ENCODE measurements around the gene UBE2N. TPM values are rescaled to one million over a fixed set of nuclear protein-coding genes. Genes with fewer than 3 reads are reported as not detected.
"Not testable (repeated sequence)": the region's sequence is repeated elsewhere in the genome, so short reads cannot be mapped to it uniquely, and the experiment has no call there.

The UBE2N gene
- total RNA-seq, 2 experiments from 2014 or later, result 186 to 192 TPM

DNA sequence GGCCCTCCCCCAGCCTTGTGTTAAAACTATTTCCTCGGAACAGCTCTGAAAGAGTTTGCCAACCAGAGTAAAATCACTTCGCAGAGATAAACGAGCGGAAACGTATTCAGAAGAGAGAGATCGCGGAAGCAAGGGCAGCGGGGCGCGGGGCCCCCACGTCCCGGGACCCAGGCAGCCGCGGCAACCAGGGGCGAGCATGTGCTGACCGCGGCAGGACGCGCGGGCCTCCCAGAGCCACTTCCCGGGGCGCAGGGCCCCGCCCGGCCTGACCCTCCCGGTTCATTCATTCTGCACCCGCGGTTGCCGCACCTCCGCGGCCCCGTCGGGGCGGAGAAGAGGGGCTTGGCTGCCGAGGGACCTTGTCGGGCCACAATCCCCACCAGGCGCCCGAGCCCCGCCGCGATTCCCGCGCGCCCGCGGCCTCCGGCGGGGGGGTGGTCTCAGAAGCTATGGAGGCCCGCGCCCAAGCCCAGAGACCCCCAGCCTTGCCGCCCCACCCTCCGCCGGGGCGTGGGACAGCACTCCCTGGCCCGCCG lies 598 bp downstream of the UBE2N start:
- peaks cover 55% of the 10 kb centered on the region for H3K4me1 Mint-ChIP-seq (ENCODE audit: low read depth)
- POLR2A ChIA-PET, result interaction anchor here (0.6 to 3.2 kb wide), 8 partner anchors 13 to 513 kb away, joined by 3 to 15 read pairs (median 4); partner anchors contain the start of gene MRPL42
- TF ChIP-seq, protein P1, sequence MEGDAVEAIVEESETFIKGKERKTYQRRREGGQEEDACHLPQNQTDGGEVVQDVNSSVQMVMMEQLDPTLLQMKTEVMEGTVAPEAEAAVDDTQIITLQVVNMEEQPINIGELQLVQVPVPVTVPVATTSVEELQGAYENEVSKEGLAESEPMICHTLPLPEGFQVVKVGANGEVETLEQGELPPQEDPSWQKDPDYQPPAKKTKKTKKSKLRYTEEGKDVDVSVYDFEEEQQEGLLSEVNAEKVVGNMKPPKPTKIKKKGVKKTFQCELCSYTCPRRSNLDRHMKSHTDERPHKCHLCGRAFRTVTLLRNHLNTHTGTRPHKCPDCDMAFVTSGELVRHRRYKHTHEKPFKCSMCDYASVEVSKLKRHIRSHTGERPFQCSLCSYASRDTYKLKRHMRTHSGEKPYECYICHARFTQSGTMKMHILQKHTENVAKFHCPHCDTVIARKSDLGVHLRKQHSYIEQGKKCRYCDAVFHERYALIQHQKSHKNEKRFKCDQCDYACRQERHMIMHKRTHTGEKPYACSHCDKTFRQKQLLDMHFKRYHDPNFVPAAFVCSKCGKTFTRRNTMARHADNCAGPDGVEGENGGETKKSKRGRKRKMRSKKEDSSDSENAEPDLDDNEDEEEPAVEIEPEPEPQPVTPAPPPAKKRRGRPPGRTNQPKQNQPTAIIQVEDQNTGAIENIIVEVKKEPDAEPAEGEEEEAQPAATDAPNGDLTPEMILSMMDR (IDR thresholded peaks at IDR 0.05), result no peak
- H3K4me3 Mint-ChIP-seq, result peak overlapping the region; percentile 99
- peak; percentile 52 for DNase-seq
- intact Hi-C loops (cut with micrococcal nuclease), result loop anchor here (5.0 to 10.0 kb wide), 2 partner anchors 64 to 1306 kb away; partner anchors contain the start of gene NUDT4
- ATAC-seq, result no peak
- H3K27me3 Mint-ChIP-seq, result no peaks in the 10 kb centered on the region
- H3K36me3 Mint-ChIP-seq (ENCODE audit: low read depth), result peaks cover 13% of the 10 kb centered on the region
- CTCF ChIA-PET, result interaction anchor here (1.9 to 2.5 kb wide), 2 partner anchors 22 to 61 kb away, joined by 5 to 11 read pairs; no protein-coding TSS in a partner anchor
- peak overlapping the region; percentile 92 for H3K27ac Mint-ChIP-seq
- no peaks in the 10 kb centered on the region for H3K9me3 Mint-ChIP-seq

DNA sequence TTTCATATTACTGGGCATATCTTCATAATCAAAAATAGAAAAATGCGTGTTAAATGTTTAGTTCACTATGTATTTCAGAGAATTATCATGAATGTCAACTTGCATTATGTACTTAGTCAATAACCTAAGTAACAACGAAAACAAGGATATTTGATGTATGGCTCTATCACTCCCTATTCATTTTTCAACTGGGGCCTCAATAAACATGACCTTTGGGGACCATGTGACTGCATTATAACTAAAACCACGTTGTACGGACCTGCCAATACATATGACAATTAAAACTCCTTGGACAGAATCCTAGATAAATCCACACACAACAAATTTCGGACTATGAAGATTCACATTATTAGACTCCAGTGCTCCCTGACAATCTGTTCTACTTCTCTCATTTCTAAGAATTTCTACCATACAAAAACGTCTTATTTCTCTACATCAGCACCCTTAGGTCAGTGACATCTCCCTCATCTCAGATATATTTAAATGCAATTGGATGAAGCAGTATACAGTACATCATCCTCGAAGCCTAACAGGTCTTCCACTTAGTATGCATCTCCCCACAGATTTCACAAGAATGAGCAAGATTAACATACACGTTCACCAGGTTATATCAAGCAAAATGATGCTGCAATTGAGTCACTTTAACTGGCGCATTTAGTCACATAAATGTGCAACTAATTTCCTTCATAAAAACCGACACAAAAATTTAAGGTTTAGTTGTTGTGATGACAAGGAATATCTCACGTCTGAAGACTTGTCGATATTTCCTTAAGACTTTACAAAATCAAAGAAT lies 1.5 kb downstream of the UBE2N start:
- ChIA-PET POLR2A (interaction anchor here (0.9 to 3.2 kb wide), 6 partner anchors 12 to 130 kb away, joined by 3 to 15 read pairs (median 4); partner anchors contain the start of gene MRPL42), CTCF (interaction anchor here (1.9 kb wide), 1 partner anchor 62 kb away, joined by 5 read pairs; no protein-coding TSS in a partner anchor)
- TF ChIP-seq, protein P1 (IDR thresholded peaks at IDR 0.05), result no peak
- intact Hi-C loops (cut with micrococcal nuclease), result loop anchor here (5.0 to 10.0 kb wide), 2 partner anchors 63 to 1305 kb away; partner anchors contain the start of gene NUDT4
- Mint-ChIP-seq H3K27ac (peak overlapping the region; percentile 92), H3K4me3 (peak overlapping the region; percentile 99), H3K4me1 (ENCODE audit: low read depth) (peaks cover 62% of the 10 kb centered on the region), H3K27me3 (no peaks in the 10 kb centered on the region), H3K9me3 (no peaks in the 10 kb centered on the region), H3K36me3 (ENCODE audit: low read depth) (peaks cover 13% of the 10 kb centered on the region)
- no peak for DNase-seq
- ATAC-seq, result no peak

DNA sequence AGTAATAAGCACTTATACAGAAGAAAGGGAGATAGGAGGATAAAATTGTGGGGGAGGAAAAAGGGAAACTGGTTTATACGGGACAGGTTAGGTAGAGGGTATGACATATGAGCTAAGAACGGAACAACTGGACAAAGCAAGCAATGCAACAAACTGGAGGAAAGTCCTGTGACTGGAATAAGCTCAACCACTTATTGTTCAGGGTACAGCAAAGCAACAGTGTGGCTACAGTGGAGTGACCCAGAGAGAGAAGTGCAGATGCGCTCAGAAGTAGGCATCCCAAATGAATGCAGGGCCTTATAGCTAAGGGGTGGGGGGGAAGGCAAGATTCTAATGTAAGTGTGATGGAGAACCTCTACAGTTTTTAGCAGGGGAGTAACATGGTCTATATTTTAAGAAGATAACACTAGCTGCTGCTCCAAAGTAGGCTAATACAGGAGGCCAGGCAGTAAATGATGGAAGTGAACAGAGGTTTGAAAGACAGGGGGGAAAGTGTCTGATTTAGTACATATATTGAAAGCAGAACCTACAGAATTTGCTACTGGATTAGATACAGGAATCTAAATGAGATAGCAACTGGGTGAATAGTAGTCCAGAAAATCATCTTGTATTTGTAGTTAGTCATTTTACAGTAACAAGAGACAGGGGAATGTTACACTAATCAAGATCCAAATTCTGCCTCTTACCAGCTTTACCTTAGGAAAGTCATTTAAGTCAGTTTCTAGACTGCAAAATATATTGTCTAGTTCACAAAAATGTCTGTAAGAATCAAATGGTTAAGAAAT lies 3.3 kb downstream of the UBE2N start:
- Mint-ChIP-seq H3K36me3 (ENCODE audit: low read depth) (peaks cover 19% of the 10 kb centered on the region), H3K27ac (peak overlapping the region; percentile 10), H3K9me3 (no peaks in the 10 kb centered on the region), H3K4me3 (peak overlapping the region; percentile 99), H3K4me1 (ENCODE audit: low read depth) (peaks cover 76% of the 10 kb centered on the region), H3K27me3 (no peaks in the 10 kb centered on the region)
- CTCF ChIA-PET, result interaction anchor here (1.1 to 2.9 kb wide), 3 partner anchors 13 to 451 kb away, joined by 6 to 21 read pairs (median 6); no protein-coding TSS in a partner anchor
- POLR2A ChIA-PET, result interaction anchor here (0.6 to 1.0 kb wide), 3 partner anchors 8 to 844 kb away, joined by 3 read pairs; no protein-coding TSS in a partner anchor
- TF ChIP-seq, protein P1 (IDR thresholded peaks at IDR 0.05), result no peak
- intact Hi-C loops (cut with micrococcal nuclease), result no loop called here
- no peak for DNase-seq
- ATAC-seq, result no peak

DNA sequence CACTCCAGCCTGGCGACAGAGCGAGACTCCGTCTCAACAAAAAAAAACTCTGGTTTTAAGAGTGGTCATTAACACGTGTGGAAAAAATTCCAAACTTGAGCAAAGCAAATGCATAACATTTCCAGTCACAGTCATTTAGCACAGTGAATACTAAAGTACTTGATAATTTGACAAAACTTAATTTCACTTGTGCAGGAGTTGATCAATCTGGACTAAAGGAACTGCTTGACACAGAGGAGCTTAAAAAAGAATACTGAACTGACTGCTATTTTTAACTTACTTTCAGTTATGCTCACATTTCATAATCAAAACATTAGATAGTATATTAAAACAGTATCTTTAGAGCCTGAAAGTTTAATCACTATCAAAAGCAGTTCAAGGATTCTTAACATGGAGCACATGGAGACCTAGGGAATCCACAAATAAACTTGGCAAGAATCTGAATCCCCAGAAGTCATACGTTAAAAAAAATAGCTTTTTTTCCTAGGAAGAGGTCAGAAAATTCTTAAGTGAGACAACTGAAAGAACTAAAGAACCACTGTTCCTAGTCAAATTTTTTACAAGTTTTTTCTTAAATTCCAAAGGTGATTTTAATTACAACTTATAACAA lies 7.4 kb downstream of the UBE2N start:
- ATAC-seq (no peak), DNase-seq (no peak)
- H3K27me3 Mint-ChIP-seq, result no peaks in the 10 kb centered on the region
- intact Hi-C loops (cut with micrococcal nuclease), result no loop called here
- peaks cover 18% of the 10 kb centered on the region for H3K36me3 Mint-ChIP-seq (ENCODE audit: low read depth)
- POLR2A ChIA-PET, result no interaction called here
- H3K9me3 Mint-ChIP-seq, result no peaks in the 10 kb centered on the region
- peaks cover 78% of the 10 kb centered on the region for H3K4me1 Mint-ChIP-seq (ENCODE audit: low read depth)
- no peak overlapping the region for H3K27ac Mint-ChIP-seq
- CTCF ChIA-PET, result interaction anchor here (1.1 to 5.1 kb wide), 3 partner anchors 11 to 68 kb away, joined by 4 to 36 read pairs (median 4); no protein-coding TSS in a partner anchor
- TF ChIP-seq, protein P1 (IDR thresholded peaks at IDR 0.05), result no peak
- H3K4me3 Mint-ChIP-seq, result no peak overlapping the region

DNA sequence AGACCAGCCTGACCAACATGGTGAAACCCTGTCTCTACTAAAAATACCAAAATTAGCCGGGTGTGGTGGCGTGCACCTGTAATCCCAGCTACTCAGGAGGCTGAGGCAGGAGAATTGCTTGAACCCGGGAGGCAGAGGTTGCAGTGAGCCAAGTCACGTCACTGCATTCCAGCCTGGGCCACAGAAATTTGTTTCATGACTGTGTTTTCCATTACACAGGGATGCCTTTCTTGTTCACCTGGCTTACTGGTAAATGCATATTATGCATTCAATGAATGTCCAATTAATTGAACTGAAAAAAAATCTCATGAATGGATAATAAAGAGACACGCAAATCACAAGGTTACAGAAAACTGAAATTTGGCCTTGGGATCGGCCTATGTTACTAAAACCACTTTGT lies 9.7 kb downstream of the UBE2N start:
- H3K9me3 Mint-ChIP-seq; ATAC-seq; intact Hi-C loops (cut with micrococcal nuclease); H3K27me3 Mint-ChIP-seq; DNase-seq; H3K4me3 Mint-ChIP-seq; H3K27ac Mint-ChIP-seq: not testable (repeated sequence)
- ChIA-PET CTCF (interaction anchor here (1.8 to 5.1 kb wide), 2 partner anchors 10 to 12 kb away, joined by 5 to 36 read pairs; no protein-coding TSS in a partner anchor), POLR2A (interaction anchor here (0.6 to 0.9 kb wide), 2 partner anchors 13 to 414 kb away, joined by 3 read pairs; no protein-coding TSS in a partner anchor)
- Mint-ChIP-seq H3K4me1 (ENCODE audit: low read depth) (peaks cover 68% of the 10 kb centered on the region), H3K36me3 (ENCODE audit: low read depth) (peaks cover 21% of the 10 kb centered on the region)

Measured in activated CD8-positive, alpha-beta T cell treated with anti-CD3 and anti-CD28 coated beads for 36 hours (primary cell).